GM12864 (cell line): ENCODE measurements around the gene SLC37A3.
A peak's percentile ranks its signal among the peaks of the same experiment; 100 is the strongest.
"Not testable (repeated sequence)": the region's sequence is repeated elsewhere in the genome, so short reads cannot be mapped to it uniquely, and the experiment has no call there.

Source experiments
- DNase-seq: peaks from one replicate; pipeline ENCODE4 v3.0.0-alpha.2; 2011; ENCODE audit warnings: low read depth
- H3K4me3 ChIP-seq: 2 replicates; pipeline ENCODE4 v1.5.1; 2011; ENCODE audit warnings: mild to moderate bottlenecking, low read depth, low read length, control low read depth
- TF ChIP-seq, protein P1 (sequence below): IDR thresholded peaks from 2 replicates; pipeline ENCODE4 v1.5.1; 2011; ENCODE audit warnings: low read depth, mild to moderate bottlenecking, moderate library complexity, low read length, control low read depth, inconsistent platforms; ENCODE audit errors: missing control alignments

The SLC37A3 gene

GRCh38 chr7:140416560-140416959 lies 18.2 kb upstream of the SLC37A3 start:
- TF ChIP-seq, protein P1, sequence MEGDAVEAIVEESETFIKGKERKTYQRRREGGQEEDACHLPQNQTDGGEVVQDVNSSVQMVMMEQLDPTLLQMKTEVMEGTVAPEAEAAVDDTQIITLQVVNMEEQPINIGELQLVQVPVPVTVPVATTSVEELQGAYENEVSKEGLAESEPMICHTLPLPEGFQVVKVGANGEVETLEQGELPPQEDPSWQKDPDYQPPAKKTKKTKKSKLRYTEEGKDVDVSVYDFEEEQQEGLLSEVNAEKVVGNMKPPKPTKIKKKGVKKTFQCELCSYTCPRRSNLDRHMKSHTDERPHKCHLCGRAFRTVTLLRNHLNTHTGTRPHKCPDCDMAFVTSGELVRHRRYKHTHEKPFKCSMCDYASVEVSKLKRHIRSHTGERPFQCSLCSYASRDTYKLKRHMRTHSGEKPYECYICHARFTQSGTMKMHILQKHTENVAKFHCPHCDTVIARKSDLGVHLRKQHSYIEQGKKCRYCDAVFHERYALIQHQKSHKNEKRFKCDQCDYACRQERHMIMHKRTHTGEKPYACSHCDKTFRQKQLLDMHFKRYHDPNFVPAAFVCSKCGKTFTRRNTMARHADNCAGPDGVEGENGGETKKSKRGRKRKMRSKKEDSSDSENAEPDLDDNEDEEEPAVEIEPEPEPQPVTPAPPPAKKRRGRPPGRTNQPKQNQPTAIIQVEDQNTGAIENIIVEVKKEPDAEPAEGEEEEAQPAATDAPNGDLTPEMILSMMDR = no peak
- H3K4me3 ChIP-seq = no peak overlapping the region
- no peak for DNase-seq

- DNase-seq = not testable (repeated sequence)
Observed at GRCh38 chr7:140415816-140416215, 17.5 kb upstream of the SLC37A3 start.

GRCh38 chr7:140415361-140415760 lies 17.0 kb upstream of the SLC37A3 start:
- TF ChIP-seq, protein P1 = no peak
- H3K4me3 ChIP-seq = no peak overlapping the region
- DNase-seq = no peak

More at GRCh38 chr7:140415816-140416215, 17.5 kb upstream of the SLC37A3 start:
- not testable (repeated sequence) for H3K4me3 ChIP-seq

- TF ChIP-seq, protein P1 = no peak
- no peak overlapping the region for H3K4me3 ChIP-seq
- no peak for DNase-seq
Observed at GRCh38 chr7:140404565-140405065, 6.3 kb upstream of the SLC37A3 start.

GRCh38 chr7:140403878-140404564 lies 5.7 kb upstream of the SLC37A3 start, which contains the start of gene RAB19:
RAB19 (plus strand) TSS chr7:140404058; CDS start chr7:140407647, 3,589 bp downstream.
- peak within 1 kb of the TSS; percentile 59 for H3K4me3 ChIP-seq
- TF ChIP-seq, protein P1 = no peak
- no peak for DNase-seq

DNA sequence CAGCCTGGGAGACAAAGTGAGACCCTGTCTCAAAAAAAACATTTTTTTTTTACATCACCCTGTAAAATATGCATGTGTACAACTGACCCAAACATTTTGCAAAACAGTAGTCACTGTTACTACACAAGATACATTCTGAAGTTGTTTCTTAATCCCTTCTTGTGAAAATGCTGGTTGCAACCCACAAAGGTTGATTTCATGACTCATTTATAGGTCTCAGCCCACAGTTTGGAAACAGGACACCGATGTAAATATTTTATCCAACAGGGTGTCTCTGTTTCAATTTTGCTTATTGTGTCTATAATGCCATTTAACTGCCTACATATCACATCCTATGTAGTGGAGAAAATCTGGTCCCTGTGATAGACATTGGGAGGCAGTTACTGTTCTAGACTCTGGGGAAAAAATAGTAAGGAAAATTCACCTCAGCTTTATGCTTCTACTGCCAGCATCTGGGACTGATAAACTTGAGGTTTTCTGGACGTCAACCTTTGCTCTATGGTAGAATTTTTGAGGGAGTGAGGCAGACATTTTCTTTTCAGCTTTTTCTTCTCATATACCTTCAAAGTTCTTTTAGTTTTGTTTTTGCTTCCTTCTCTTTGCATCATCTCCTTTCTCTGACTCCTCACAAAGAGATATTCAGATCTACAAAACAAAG lies 4.0 kb upstream of the SLC37A3 start:
- H3K4me3 ChIP-seq = no peak overlapping the region
- TF ChIP-seq, protein P1 = no peak
- no peak for DNase-seq

- DNase-seq = no peak
- TF ChIP-seq, protein P1 = no peak
- no peak overlapping the region for H3K4me3 ChIP-seq
Observed at GRCh38 chr7:140400381-140400780, 2.1 kb upstream of the SLC37A3 start.
